Activated CD8-positive, alpha-beta memory T cell treated with anti-CD3 and anti-CD28 coated beads, Interleukin-2, amount 50 U/mL, for 48 hours (primary cell): ENCODE data around the gene GRAMD1B.

Experiments used
- DNase-seq: peaks from one replicate; pipeline ENCODE4 v3.0.0-alpha.2; 2020

The GRAMD1B gene

DNA sequence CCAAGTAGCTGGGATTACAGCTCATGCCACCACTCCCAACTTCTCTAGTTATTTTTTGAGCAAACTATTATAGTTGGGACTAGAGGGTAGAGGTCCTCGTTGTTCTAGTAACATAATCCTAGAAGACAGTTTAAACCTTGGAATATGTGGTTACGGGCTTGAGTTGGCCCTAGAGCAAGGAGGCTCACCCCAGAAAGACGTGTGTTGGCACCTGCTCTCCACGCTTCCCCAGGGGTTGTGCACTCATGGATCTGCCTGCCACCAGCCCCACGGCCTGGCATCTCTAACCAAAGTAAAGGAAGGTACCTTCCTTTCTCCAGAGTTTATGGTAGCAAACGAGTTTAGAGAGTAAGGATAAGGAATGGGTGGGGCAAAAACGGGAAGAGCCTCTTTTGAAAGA, 145.4 kb downstream of the GRAMD1B start:
- no peak for DNase-seq

DNA sequence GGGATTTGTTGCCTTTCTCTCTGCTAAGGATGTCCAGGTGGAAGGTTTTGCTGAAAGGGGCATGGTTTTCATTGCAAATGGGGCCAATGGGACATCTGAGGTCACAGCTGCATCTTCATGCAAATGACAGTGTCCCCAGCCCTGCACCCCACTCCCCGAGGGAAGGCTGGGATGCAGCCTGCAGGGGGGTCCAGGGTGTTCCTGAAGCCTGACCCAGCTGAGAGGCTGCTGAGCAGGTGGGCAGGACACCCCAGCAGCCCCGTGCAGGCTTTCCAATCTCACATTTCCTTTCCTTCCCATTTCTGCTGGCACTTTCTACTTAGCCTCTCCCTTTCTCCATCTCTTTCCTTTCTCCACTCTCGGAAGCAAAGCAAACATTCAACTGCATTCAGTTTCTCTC, 146.0 kb downstream of the GRAMD1B start:
- DNase-seq: no peak

DNA sequence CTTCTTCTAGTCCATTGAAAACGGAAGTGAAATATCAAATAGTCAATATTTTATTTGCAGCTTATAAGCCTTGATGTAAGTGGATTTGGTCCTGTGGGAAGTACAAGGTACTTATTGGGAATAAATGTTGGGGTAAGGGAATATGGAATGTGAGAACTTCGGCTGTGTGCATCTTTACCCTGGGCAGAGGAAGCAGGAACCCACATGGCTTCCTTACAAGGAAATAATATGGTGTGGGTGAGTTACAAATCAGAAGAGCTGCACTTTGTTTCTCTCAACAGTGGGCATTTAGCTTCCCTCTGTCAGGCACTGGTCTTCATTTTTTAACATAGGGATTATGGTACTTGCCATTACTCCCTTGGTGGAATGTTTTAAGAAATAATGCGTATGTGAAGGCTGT, 146.4 kb downstream of the GRAMD1B start:
- no peak for DNase-seq

DNA sequence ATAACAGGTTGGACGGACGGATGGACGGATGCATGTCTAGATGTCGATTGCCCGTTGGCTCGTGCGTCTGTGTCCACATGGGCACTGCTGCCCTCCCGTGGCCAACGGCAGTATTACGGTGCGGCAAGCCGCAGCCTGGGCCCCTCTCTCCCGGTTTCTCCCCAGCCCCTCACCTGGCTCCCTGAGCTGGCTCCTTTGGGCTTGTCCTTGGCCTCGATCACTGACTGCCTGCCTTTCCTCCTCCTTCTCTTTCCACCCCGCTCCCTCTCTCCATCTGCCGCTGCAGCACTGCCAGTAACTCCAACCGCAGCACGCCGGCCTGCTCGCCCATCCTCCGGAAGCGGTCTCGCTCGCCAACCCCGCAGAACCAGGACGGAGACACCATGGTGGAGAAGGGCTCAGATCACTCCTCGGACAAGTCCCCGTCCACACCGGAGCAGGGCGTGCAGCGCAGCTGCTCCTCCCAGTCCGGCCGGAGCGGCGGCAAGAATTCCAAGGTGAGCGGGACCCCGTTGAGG, 147.1 kb downstream of the GRAMD1B start:
- peak; percentile 90 for DNase-seq

DNA sequence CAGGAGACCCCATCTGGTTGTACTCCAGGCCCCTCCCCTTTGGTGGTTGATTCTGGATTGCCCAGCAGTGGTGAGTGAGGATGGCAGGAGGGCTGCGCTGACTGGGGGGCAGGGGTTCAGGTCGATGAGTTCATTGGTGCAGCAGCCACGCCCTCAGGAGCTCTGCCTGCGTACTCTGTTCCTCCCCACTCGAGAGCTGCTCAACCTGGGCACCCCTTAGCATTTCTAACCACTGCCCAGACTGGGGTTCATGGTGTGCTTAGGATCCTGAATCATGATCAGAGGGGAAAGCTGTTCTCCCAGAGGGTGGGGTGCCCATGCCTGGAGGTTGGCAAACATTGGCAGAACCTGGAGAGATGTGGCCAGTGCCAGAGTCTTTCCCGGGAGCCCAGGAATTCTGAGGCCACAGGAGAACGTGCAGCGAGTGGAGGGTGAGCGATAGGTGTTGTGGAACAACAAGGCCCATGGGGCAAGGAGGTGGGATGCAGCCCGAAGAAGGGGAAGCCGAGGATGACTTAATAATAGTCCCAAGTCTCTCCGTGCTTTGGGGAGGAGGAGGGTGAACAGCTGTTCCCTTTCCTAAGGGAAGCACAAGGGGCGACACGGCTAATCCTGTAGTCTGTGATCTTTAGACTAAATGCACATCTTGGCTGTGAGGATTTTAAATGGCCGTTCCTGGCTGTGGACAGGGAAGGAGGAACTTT, 148.9 kb downstream of the GRAMD1B start:
- no peak for DNase-seq

DNA sequence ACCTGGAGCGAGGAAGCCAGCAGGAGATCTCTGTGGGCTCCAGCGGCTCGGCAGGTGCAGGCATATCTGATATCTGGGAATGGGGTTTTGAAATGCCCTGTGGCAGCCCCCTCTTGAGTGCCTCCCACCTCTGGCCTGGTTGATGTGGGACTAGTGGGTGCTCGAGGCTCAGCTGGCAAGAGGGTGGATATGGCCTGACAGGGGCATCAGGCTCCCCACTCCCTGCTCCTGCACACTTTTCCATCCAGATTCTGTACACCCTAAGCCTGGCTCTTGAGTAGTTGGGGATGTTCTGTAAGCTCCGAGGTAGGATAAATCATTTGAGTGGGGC, 149.4 kb downstream of the GRAMD1B start:
- DNase-seq: no peak

DNA sequence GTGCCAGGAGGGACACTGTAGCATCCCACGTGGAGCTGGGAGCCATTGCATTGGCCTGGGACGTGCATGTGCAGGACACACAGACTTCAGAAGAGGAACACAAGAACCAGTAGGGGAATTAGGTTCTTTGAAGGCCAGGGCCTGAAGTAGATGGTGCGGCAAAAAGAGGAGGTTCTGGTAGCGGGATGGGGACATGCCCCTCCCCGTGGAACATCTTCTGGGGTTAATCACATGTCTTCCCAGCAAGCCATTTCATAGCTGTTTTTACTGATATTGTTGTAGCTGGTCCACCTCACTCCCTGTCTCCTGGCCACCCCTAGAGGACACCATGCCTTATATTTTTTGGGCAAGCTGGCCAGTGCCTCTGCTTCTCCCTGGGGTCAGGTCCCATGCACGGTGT, 150.1 kb downstream of the GRAMD1B start:
- DNase-seq: no peak

DNA sequence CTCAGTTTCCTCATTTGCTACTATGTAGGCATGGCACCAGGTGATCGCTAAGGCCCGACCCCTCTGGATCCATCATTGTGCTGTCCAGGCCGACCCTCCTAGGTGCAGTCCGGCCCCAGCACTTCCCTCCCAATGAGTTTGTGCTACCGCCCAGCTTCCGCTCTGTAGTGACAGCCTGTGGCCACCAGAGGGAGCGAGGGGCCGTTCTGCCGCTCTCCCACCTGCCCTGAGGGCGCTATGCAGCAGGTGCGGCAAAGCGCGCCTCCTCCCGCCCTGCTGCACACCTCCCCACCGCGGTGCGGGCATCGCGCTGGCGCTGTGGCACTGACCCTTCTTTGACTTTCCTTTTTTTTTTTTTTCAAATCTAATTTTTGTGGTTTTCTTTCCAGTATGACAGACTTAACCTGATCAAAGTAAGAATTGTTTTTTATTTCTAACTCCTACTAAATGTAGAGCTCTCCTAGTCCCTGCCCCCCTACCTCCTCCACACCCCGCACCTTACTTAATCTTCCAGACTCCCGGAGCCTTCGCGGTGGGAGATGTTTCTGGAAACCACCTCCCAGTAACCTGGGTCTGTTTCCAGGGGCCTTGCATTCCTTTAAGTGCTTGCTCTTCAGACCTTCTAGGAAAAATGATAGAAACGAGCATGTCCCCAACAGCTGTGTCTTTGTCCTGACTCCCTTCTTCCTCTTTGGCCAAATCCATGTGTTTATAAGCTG, 150.6 kb downstream of the GRAMD1B start:
- peak; percentile 84 for DNase-seq

DNA sequence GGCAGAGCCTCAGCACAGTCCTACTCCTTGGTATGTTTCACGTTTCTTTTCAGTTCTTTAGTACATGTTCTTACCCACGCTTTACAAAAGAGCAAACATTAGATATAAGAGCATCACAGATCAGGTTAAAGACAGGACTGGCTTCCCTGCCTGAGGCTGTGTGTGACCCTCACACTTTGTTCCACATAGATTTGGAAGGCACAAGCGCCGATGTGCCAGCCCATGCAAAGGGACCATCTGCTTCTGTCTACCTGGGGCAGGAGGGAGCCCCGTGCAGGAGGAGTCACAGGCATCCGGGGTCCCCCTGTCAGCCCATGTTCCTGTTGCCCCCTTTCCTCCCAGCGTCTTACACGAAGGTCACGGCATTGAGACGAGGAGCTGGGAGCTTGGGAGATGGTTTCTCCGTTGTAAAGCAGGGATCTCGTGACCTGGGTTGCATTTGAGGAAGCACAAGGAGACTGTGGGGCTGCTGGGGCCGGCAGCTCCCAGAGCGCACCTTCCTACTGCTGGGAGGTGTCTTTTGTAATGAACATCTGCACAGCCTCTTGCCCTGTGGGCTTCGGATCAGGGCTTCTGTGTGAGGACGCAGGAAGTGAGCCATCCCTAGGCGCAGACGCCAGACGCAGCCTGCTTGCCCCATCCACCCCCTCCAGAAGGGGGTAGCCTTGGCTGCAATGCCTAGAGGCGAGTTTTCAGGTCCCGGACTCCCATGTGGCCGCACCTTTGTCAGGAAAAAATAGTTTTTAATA, 151.8 kb downstream of the GRAMD1B start:
- no peak for DNase-seq

DNA sequence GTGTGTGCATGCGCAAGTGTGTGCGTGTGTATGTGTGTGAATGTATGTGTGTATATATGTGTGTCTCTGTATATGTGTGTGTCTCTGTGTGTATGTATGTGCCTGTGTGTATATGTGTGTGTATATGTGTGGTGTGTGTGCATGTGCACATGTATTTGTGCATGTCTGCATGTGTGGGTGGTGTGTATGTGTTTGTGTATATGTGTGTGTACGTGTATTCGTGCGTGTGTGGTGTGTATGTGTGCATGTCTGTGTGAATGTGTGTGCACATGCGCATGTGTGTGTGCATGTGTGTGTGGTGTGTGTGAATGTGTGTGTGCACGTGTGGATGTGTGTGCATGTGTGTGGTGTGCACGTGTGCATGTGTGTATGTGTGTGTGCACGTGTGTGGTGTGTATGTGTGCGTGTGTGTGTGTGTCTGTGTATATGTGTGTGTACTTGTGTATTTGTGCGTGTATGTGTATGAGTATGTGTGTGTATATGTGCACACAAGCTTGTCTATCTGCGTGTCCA, 153.0 kb downstream of the GRAMD1B start:
- no peak for DNase-seq

DNA sequence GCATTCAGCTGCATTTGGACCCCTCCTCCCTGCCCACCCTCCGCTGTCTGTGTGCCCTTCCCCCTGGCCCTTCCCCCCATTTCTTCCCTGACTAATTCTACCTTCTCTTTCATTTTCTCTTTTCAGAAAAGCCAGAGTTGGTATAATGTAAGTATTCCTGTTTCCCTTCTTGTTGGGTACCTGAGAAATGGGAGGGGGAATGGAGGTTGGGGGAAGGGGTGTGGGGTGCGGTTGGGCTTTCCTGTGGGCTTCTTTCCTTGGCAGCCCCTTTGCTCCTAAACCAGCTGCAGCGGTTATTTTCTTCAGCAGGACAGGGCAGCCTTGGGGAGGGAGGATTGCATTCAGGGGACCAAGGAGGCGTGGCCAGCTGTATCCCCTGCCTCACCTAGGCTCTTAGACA, 154.1 kb downstream of the GRAMD1B start:
- DNase-seq: no peak

DNA sequence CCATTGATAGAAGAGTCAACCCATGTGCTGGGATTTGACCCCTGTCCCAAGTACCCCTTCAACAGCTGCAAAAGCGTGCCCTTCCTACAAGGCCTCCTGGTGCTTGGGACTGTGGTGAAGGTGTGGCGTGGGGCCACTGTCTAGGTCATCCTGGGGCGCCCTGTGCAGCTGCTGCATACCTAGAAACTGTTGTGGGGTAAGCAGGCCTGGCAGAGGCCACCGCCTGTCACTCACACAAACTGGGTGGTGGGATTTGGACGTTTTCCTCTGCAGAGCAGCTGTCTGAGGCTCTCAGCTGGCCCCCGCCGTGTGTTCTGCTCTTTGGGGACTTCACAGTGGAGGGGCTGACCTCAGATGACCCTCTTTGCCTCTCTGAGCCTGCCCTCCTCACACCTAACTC, 154.7 kb downstream of the GRAMD1B start:
- DNase-seq: no peak

DNA sequence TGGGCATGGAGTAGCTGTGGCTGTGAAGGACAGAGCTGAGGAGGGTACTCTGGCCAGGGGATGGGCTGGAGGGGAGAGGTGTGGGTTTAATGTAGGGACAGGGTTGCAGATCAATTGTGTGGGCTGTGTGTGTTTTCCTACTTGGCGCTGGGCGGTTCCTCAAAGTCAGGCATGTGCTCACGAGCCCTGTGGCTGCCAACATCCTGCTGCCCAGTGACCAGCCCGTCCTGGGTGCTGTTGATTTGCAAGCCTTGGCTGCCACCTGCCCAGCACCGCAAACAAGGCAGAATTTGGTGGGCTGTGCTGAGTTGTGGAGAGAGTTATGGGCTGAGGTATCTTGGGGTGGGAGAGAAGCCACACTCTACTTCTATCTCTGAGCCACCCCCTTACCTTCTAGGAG, 155.1 kb downstream of the GRAMD1B start:
- DNase-seq: no peak

DNA sequence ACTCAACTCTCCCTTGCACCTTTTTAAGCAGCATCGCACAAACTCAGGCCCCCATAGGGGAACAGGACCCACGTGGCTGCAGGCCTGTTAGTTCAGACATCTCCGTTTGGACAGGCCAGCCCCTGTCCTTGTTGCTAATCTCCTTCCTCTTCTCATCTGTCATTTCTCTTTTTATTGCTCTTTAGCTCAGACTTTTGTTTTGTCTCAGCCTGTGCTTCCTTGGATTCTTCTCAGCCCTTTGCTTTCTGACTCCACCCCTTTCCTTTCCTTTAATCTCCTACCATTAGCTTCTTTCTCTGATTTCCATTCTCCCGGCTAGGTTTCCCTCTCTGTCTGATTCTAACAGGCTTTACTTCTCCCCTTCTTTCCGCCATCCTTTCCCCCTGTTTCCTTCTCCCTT, 155.6 kb downstream of the GRAMD1B start:
- no peak for DNase-seq

DNA sequence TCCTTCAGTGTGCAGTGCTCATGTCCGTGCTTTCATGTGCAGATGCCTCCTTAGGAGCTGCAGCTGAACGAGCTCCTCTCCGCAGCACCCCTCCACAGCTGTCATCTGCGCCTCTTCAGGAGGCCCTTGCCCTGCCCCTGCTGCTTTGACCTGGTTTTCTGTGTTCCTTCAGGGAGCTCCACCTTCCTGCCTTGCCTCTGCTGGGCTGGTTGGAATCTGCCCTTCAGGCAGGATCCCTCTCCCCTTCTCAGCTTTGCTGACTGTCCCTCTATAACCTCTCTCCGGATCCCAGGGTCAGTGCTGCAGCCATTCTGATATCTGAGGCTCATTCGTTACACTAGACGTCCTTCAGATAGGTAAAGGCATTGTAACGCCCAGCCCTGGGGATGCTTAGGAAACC, 156.5 kb downstream of the GRAMD1B start:
- no peak for DNase-seq

DNA sequence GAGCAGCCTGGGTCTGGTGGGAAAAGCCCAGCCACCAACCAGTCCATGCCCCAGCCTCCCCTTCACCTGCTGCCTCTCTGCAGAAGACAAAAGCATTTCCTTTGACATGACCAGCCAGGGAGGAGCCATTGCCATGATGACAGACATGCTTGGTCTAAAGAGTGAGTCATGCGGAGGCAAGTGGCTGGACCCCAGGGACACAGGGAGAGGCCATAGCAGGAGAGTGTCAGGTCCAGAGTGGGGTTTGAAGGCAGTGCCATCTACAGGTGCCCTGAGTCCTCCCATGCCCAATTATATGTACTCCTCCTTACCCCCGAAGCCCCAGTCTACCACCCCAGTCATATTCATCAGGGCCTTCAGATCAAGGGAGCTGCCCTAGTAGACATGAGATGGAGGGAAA, 157.0 kb downstream of the GRAMD1B start:
- no peak for DNase-seq

DNA sequence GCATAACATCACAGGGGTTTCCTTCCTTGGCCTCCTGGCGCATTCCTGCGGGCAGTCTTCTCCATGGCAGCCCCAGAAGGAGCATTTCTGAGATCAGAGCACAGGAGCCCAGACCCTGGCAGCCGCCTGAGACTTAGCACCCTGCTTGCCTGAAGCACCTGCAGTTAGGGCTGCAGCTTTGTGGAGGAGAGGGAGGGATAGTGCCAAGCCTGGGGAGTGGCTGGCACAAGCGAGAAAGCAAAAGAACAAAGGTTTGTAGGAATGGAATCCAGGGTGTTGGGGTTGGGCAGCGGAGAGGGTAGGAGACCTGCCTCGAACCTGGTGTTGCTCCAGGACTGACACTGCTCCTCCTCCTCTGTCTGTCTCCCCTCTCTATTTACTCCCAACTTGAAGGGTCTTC, 157.5 kb downstream of the GRAMD1B start:
- DNase-seq: no peak

DNA sequence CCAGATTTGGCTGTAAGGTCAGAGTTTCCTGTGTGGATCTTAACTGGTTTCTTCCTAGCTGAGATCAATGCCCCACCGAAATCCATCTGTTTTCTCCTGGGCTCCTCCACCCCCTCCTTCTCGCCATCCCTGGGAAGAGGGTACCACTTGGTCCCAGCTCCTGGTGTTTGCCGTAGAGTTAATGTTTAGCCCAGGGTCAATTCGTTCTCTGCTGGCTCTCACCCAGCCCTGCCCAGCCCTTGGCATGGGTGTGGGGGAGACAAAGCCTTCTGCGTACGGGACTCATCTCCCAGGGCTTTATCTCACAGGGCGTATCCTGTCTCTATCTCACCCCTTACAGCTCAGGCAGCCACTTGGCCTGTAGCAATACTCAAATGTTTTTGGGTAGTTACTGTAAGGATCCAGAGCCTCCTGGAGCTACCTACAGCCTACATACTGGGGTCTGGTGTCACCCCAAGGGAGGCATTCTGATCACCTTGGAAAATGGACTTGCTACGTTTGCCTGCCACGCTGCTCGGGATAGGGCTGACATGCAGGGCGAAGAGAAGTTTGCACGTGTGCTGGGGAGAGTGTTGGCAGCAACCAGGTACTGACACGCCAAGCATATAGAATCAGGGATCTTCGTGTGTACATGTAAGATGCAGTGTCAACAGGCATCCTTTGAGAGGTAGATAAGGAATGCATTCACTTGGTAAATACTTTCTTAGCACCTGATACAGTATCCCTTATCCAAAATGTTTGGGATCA, 158.2 kb downstream of the GRAMD1B start:
- no peak for DNase-seq

DNA sequence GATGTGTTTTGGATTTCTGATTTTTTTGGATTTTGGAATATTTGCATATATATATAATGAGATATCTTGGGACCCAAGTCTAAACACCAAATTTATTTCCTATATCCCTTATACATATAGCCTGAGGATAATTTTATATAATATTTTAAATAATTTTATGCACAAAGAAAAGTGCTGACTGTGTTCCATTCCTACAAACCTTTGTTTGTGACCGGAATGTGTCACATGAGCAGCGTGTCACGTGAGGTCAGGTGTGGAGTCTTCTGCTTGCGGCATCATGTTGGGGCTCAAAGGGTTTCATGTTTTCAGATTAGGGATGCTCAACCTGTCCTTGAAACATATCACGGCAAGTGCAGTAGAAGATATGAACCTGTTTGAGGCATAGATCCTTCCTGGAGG, 158.8 kb downstream of the GRAMD1B start:
- DNase-seq: no peak

DNA sequence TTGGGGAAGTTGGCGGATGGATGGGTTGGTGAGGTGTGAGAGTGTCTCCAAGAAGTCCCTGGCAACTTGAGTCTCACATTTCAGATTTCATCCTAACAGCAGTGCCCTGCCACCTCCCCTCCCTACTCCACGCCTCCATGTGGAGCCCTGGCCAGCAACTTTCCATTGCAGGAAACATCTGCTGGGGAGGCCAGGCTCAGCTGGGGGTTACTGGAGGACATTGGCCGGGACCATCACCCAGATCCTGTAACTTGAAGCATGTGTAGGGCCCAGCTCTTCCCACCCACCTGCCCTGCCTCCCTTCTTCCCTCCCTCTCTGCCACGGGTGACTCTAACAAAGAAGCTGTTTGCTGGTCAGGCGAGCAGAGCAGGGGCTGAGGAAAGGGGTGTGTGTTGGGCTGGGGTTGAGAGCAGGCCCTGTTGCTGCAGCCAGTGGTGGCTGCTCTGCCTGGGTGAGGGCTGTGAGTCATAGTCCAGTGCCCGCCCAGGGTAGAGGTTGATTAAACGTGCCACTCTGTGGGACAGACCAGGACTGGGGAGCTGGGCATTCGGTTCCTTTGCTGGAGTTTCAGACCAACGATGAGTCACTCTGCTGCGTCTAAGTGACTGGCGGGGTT, 160.3 kb downstream of the GRAMD1B start:
- no peak for DNase-seq

DNA sequence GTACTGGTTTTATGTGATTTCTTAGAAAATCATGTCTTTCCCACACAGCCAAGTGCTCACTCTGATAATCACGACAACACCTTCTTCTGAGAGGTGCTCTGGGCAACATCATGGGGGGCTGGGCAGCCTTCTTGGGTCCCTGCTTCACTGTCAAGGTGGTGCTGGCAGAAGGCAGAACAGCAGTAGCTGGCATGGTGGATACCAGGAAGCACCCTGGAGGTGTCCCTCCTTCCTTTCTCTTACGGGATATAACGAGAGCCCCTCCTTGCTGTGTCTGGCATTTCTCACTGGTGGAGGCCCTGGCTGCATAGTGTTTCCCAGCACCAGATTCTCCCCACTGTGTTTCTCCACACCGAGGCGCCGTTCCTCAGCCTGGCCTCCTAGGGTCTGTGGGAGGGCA, 163.5 kb downstream of the GRAMD1B start:
- no peak for DNase-seq

DNA sequence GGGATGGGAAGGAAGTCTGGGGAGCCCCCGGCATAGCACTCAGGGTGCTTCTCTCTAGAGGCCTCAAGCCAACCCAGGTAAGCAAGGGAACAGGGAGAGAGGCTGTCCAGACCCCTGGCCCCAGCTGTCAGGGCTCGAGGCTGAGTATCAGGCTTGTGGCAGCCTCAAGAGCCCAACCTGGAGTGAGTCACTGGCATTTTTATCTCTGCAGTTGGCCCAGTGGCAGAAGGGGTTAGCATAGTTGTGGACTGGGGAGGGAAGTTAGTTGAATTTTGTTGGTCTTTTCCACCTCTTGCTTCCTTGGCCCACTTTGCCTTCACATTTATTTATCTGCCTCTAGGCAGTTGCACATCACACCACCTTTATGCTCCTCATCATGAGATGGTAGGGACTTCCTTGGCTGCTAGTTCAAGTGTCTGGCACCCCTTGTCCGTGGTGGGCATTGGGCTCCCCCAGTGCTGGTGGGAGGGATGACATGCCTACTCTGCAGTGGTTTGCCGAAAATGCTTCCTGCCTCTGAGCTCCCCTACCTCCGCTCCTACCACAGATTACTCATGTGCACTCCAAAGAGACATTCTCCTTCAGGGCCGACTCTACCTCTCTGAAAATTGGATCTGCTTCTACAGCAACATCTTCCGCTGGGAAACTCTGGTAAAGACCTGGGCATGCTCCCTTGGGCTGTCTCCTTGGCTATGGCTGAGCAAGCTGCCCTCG, 164.3 kb downstream of the GRAMD1B start:
- DNase-seq: no peak
